Left renal cortex interstitium (tissue), 4 donors: Measurements from ENCODE around the gene EPS15. TPM values are rescaled to one million over a fixed set of nuclear protein-coding genes. Genes with fewer than 3 reads are reported as not detected.
A peak's percentile ranks its signal among the peaks of the same experiment; 100 is the strongest.
"Not testable (repeated sequence)": the region's sequence is repeated elsewhere in the genome, so short reads cannot be mapped to it uniquely, and the experiment has no call there.

Experiments
- DNase-seq, 4 donors: peaks; one replicate each; pipeline ENCODE4 v3.0.0-alpha.2; 2013; ENCODE audit warnings: low read depth in 4 of 4, low spot score in 2 of 4, missing footprints in 1 of 4
- polyA plus RNA-seq, 4 donors: library from polyadenylated mRNA; unstranded; fragments of 120-200 nt; gene quantifications; one replicate each; pipeline ENCODE4 v1.2.1, GENCODE V29; 2013; ENCODE audit not compliant: insufficient read length in 4 of 4

EPS15 gene
- polyA plus RNA-seq, 4 donors, result 32.4 to 48.1 (median 42.2) TPM

DNA sequence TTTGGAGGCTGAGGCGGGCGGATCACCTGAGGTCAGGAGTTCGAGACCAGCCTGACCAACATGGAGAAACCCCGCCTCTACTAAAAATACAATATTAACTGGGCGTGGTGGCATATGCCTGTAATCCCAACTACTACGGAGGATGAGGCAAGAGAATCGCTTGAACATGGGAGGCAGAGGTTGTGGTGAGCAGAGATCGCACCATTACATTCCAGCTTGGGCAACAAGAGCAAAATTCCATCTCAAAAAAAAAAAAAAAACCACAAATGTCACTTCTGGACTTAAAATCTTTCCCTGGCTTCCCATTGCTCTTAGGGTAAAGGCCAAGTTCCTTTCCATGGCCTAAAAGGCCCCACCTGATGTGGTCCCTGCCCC is 194.1 kb downstream of the EPS15 start:
- not testable (repeated sequence) for DNase-seq

DNA sequence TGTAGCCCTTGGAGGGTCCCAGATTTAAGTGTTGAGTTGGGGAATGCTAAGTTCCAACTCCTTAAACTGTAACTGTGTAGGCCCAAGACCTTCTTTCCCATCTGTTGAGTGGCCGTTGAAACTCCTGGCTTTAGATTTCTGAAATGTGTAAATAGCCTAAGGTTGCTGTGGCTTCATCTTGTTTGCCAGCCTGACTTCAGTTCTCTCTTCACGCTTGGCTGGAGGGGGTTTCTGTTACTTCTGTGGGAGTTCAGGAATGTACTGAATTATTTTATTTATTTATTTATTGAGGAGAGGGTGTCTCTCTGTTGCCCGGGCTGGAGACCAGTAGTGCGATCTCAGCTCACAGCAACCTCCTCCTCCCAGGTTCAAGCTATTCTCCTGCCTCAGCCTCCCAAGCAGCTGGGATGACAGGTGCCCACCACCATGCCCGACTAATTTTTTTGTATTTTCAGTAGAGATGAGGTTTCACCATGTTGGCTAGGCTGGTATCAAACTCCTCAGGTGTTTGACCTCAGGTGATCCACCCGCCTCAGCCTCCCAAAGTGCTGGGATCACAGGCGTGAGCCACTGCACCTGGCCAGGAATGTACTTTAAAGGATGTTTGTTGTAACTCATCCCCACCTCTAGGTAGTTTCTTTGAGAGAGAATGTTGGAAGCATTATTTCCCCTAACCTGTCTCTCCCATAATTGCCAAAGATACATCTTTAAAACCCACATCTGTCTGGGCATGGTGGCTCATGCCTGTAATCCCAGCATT is 194.6 kb downstream of the EPS15 start:
- DNase-seq, result peak in 2 of 4 donors; percentile 39 to 62

DNA sequence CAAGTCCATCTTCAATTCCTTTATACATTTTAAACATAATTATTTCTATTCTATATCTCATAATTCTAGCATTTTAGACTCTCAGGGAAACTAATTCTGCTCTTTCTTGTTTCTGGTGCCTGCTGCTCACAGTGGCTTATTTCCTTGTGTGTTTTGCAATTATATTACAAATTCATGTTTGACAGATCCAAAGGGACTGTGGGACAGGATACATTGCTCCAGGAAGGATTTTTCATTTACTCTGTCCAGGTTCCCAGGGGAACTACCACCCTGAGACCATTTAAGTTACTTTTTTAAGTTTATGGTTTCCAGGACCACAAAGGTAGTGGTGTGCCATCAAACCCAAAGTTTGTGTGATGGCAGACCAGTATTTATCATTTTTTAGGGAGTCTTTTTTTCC is 195.3 kb downstream of the EPS15 start:
- no peak for DNase-seq

DNA sequence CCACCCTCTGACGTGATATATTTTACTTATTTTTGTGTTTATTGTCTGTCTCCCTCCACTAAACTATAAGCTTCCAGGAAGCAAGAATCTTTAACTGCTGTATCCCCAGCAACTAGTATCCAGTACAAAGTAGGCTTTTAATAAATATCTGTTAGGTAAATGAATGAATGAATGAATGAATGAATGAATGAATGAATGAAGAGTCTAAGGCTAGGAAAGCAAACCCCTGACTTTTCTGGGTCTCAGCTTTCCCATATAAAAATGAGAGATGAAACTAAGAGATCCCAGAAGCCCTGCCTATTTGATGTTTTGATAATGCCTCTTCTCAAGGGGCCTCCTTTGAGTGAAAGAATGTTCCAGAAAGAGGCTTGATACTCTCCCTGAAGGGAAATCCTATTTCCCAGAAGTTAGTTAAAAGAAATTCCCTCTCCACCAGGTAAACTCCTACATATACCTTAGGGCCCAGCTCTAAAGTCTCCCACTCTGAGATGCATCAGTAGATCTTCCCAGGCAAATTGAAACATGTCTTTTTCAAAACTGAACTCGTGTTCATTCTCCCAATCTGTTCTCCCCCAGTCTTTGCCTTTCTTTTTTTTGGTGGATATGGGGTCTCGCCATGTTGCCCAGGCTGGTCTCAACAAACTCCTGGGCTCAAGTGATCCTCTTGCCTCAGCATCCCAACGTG is 196.5 kb downstream of the EPS15 start:
- DNase-seq, result no peak

DNA sequence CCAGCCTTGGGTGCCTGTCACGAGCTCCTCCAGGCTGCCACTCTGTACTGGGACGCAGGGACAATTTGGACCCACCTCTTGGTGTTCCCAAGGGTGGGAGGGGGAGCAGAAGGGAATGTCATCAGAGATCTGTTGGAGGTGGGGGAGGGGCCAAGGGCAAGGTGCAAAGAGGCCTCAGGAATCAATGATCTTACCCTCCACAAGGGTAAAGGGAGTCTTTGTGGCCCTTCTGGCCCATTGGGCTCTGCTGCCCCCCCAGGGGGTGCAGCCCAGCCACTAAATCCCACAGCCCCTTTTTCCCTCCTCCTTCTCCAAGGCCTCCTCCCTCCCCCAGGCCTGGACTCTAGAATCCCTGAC is 197.2 kb downstream of the EPS15 start:
- DNase-seq, result no peak

DNA sequence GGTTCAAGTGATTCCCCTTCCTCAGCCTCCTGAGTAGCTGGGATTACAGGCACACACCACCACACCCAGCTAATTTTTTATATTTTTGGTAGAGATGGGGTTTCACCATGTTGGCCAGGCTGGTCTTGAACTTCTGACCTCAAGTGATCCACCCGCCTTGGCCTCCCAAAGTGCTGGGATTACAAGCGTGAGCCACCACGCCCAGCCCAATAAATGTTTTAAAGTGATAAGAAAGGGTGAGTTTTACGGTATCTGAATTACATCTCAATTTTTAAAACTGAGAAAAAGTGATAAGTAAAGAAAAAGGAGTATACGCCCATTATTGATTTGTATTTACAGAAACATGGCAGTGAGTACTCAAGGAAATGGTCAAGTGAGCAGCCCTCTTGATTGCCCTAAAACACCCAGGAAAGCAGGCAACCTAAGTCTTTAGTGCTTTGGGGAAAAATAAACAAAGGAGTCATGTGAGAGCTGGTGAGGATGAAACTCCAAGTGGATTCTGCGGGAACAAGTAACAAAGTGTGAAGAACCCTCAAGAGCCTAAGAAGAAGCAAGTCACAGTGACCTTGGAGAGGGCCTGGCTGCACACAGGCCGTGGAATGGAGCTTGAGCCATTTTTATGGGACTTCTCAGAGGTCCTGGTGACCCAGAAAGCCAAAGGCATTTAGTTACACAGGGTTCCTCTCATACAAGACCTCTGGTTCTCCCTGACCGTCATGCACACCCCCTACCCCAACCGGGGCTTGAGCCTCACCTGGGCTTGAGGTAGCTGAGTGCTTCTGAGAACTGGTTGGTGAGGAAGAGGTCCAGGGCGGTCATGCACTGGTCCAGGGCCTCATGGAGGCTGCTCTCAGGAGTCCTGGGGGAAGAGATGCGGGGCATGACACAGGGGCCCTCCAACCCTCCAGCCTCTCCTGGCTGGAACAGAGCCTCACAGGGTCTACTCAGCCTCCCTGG is 197.8 kb downstream of the EPS15 start:
- DNase-seq, result no peak

DNA sequence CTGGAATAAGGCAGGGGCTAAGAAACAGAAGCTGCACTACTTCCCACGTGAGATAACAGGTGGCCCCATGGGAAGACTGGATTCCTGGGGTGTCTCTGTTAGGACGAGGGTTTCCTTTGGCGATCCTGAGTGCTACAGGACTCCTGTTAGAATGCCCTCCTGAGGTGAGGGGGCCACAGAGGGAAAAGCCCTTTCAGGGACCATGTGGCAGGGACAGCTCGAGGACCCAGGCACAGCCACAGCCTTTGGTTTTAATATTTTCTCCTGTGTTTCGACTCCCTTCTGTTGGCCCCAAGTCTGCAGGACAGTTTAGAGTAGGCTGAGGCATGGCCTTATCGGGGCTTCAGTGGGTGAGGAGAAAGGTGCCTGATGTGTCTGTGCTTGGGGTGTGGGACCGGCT is 201.3 kb downstream of the EPS15 start:
- no peak for DNase-seq

DNA sequence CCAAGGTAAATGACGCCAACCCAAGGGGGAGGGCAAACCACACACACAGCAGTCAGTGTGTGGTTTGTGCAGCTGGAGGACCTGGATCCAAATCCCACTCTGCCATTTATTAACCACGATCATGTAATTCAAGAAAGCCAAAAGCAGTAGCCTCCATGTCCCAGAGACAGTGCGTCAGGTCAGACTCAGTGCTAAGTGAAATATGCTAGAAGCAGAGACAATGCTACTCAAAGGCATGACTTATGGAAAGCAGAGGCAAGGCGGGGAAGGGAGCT is 202.3 kb downstream of the EPS15 start:
- no peak for DNase-seq

DNA sequence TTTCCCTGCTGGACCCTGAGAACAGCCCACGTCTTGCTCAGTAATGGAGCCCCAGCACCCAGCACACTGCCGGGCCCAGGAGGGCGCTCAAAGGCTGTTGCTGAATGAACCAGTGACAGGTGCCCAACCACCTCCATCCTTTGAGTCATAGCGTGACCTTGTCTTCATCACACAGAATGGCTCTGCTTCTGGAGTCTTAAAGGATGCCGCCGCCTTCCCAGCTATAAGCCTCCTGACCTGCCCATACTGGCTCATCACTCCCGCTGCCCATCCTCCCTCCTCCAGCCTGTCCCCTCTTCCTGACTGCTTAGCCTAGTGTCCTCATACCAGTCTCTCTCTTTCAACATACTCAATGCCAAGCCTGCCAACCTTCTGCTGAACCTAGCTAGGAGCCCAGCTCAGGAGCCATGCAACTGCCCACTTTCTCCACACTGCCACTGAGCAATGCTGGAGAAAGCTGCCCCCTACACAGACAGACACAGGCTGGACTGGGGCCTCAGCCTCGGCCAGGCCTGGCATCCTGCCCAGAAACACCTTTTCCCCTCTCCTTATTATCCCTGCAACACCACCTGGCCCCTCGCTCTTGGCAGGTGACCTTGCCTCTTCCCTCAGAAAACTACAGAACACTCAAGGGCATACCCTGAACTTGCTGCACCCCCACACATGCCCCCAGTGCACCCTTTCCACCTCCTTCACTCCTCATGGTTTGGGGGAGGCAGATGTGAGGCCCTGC is 202.8 kb downstream of the EPS15 start:
- no peak for DNase-seq

DNA sequence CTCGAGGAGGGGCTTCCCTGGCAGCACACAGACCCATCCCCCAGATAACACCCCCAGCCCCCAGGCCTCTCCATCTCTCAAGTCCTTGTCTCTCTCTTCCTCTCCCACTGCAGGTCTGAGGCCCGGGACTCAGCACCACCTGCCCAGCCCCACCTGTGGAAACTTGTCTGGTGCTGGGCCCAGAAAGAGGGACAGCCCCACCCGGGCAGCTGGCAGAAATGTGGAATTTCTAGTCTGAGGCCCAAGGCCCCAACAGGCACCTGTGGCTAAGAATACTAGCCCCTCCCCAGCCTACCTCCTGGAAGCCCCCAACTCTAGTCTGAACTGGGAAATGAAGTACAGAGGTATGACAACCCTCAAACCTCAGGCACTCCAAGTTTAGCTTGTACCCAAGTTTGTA is 204.1 kb downstream of the EPS15 start:
- no peak for DNase-seq

DNA sequence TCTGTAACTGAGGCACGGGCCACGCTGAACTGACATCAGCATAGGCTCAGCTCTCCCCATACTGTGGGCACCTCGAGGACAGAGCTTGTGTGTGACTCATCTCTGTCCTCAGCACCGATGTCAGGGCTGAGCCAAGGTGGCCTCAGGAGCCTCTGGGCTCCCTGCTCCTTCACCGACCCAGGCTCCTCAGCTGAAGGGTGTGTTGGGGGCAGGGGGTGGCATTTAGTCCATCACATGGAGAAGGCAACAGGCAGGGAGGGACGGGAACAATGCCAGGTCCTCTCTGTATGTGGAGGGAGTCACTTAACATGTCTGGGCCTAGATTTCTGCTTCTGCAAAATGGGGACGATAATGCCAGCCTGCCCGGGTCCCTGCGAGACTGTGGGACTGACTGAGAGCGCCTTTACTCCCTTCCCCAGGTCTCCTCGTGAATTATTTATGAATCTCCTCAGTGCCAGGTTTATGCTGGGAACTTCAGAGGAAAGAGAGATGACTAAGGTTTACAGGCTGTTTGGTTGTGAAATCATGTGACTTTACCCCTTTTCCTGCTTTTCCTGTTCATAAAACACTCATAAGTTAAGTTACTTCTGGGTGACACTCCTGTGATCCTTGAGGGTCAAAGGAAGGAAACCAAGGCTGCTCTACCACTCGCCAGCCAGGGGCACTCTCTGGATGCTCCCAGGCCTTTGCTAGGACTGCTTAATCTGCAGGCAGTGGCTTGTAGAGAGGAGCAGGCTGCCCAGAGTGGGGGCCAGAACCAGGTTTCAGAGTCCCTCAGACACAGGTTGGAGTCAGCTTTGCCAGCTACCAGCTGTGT is 204.9 kb downstream of the EPS15 start:
- DNase-seq, result no peak

DNA sequence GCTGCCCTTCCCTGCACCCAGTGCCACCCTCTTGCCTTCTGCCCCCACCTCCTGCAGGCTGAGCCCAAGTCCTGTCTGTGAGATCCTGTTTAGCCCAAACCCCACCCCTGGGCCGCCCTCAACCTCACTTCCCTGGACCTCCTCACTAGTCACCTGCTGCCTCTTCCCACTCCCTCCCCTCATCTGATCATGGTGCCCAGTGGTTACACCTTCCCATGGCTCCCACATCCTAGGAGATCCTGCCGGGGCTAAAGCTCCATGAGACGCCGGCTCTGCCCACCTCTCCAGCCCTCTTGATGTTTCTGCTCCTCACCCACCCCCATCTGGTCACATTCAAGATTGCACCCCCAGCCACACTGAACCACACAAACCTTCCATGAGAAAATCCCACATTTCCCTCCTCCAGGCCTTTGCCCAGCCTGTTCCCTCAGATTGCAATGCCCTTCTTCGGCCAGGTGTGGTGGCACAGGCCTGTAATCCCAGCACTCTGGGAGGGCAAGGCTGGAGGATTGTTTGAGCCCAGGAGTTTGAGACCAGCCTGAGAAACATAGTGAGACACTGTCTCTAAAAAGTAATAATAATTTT is 205.7 kb downstream of the EPS15 start:
- no peak for DNase-seq

DNA sequence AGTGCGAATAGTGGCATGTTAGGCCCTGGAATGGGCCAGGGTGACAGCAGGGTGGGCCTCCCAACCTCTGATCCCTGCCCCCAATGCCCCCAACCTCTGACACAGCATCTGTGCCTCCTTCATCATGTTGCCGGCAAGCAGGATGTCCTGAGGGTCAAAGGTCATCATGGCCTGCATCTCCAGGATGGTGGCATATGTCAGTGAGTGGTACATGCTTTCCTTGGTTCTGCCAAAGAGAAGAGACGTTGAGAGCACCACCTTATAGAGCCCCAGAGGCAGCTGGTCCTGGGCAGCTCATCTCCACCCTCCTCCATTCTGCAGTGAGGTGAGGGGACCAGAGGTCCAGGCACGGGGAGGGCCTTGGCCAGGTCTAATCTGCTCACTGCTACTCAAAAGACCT is 206.3 kb downstream of the EPS15 start:
- DNase-seq, result no peak

DNA sequence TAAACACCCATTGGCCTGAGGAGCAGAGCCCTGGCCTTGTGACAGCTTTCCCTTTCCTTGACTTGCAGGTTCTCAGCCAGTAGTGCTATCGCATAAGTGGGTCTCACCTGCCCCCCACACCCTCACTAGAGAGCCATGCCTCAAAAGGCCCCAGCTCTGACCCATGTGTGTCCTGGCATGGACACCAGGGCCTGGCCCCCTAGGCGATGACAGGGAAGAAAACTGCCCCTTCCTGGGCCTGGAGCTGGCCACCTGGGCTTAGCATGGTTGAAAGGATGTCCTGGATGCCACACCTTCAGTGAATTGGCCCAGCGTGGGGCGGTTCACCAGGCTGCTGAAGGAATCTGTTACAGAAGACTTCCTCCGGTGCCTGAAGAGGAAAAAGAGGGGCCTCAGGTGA is 207.2 kb downstream of the EPS15 start:
- no peak for DNase-seq

DNA sequence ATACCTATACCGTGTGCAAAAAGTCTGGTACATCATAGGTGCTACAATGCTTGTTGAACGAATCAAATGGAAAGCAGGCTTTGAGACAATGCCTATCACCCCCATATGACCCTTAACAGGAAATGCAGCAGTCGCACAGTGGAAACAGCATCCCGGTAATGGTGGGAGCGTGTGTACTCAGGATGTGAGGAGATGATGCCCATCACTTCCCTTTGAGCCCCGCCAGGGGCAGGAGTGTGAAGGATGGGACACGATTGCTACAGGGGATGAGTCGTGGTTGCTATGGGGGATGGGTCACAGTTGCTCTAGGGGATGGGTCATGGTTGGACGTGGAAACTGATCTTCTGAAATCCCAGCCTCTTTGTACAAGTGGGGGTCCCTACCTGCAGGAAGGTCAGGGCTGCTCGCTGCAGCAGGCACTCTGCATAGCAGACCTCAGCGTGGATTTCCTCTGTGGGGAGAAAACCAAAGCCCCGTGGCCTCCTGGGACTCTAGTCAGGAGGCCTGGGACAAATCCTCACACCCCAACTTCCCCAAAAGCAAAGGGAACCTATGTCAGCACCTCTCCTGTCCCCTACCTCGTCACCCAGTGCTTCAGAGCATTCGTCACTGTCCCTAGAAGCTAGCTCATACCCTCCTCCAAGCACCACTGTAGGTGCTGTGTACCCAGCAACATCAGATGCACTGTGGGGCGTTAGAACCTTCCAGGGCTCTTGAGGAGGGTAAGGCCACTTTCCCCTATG is 208.0 kb downstream of the EPS15 start:
- DNase-seq, result no peak

DNA sequence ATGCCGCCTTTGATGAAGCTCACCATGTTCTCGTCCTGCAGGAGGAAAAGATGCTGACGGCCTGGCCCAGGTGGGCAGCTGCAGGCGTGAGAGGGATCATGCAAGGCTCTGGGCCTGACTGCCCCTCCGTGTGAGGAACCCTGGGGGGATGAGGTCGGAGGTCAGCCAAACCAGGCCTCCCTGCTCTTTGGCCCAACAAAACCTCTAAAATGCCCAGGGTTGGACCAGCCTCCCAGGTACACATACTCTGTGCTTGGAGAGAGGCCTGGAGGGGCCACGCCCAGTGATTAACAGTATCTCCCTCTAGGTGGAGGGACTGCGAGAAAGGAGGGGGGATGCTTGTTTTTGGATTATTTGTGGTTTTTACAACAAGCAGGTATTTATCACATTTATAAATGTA is 209.8 kb downstream of the EPS15 start:
- no peak for DNase-seq

DNA sequence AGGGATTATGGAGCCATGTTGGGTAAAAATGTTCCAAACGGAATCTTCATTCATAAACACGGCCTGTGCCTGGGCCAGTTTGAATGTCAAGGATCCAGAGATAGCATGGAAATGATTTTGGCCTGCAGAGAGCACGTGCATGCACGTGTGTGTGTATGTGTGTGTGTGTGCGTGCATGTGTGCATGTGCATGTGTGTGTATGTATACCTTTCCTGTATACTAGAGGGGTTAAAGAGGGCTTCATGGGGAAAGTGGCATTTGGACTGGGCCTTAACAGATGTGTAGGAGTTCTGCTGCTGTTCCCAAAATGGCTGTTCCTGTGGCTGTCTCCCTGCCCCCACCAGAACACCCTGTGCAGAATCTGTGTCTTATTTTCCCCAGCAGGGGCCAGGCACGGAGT is 210.4 kb downstream of the EPS15 start:
- DNase-seq, result no peak

DNA sequence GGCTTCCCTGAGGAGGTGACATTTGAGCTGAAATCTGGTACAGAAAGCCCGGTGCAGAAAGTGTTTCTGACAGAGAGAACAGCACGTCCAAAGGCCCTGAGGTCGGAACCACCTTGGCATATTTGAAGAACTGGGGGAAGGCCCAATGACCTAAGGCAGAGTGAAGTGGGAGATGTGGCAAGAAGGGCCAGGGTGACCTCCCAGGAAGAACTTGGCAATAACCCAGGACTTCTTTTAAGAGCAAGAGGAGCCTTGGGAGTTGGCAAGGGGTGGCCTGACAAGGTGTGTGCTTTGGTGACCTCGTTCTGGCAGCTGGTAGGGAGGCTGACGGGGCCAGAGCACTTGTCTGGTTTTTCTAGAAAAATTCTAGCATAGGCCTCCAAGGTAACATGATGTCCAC is 212.1 kb downstream of the EPS15 start:
- DNase-seq, result no peak

DNA sequence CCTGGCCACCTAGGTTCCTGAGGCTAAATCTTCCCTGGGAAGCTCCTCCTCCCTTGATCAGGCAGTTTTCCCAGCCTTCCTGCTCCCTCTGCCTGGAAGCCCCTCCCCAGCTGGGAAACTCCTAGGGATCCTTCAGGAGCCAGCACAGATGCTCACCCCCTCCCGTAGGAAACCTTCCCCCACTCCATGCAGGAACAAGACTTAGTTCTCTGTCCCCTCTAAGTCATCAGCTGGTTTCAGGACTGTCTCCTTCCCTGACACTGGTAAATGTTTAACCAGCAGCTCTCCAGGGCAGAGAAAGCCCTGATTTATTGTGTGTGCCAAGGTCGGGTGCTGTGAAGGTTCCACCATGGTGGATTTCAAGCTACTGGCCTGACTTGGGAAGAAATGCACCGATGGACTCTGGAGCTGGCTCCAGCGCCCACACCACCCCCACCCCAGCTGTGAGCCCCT is 213.7 kb downstream of the EPS15 start:
- no peak for DNase-seq
